HG03039 (cell line): ENCODE results near the gene VARS1.

ENCODE experiments used
- ATAC-seq: cut with Tn5 transposase; IDR thresholded peaks from one replicate; pipeline ENCODE4 v1.9.1; 2021; ENCODE audit warnings: mild to moderate bottlenecking, moderate library complexity; ENCODE audit not compliant: unreplicated experiment

VARS1 gene

DNA sequence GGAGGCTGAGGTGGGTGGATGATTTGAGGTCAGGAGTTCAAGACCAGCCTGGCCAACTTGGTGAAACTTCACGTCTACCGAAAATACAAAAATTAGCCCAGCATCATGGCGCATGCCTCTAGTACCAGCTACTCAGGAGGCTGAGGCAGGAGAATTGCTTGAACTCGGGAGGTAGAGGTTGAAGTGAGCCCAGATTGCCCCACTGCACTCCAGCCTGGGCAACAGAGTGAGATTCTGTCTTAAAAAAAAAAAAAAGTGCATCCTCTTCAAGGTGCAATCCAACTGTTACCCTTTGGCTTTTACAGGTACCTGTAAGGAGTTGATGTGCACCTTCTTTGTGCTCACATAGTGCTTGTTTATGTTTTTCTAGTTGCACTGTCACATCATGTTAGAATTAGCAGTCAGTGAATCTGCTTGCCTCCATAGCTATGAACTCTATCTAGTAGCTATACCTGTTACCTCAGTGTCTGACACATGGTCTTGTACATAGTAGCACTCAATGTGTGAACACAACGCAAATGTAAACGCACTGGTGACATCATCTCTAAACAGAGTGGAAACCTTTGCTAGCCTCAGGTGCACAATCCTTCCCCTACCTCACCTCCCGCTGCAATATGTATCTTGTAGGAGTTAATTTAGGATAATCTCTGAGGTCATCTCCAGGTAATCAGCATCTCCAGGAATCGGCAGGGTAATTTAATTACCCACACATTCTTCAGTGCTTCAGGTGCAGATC lies 46.1 kb downstream of the VARS1 start:
- no peak for ATAC-seq
